AG04449 (cell line): ENCODE results near the gene RAB7B.

Experiments used
- CTCF ChIA-PET: fragments of 350-600 bp; formaldehyde crosslinking; extraction: SDS; loops from one replicate; lab custom pipeline; 2021; ENCODE audit warnings: antibody characterized with exemption; lab: Yijun Ruan, JAX
- POLR2A ChIA-PET: fragments of 400-600, 350-600 bp; formaldehyde crosslinking; extraction: SDS; loops from one replicate; lab custom pipeline; 2020; ENCODE audit warnings: antibody characterized with exemption, inconsistent platforms; lab: Yijun Ruan, JAX
- DNase-seq: peaks from one replicate; pipeline ENCODE4 v3.0.0-alpha.2; 2010; ENCODE audit warnings: low read depth, low spot score
- H3K4me3 ChIP-seq: 2 replicates; pipeline ENCODE4 v1.5.1; 2011; ENCODE audit warnings: low read depth, mild to moderate bottlenecking, control low read depth, low read length
- TF ChIP-seq, protein P1 (sequence below): IDR thresholded peaks from one replicate; pipeline ENCODE4 v1.5.1; 2011; ENCODE audit warnings: mild to moderate bottlenecking, moderate library complexity, low read length, control low read depth, inconsistent platforms; ENCODE audit not compliant: insufficient read depth; ENCODE audit errors: missing control alignments

The RAB7B gene

DNA sequence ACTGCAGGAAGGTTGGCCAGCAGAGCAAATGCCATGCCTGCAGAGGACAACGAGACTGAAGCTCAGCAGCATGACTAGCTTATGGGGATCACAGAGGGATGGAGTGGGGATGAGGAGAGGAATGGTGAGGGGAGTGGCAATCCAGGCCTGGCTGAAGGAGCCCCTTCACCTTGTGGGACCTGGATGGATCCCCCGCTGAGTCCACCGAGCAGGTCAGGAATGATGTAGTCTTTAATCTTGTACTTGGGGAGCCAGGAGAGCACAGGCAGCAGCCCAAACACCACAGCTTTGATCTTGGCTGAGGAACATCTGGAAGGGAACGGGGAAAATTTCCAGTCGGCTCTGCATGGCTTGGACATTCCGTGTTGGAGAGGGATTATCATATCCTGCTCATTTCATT, 70.4 kb downstream of the RAB7B start:
- TF ChIP-seq, protein P1, sequence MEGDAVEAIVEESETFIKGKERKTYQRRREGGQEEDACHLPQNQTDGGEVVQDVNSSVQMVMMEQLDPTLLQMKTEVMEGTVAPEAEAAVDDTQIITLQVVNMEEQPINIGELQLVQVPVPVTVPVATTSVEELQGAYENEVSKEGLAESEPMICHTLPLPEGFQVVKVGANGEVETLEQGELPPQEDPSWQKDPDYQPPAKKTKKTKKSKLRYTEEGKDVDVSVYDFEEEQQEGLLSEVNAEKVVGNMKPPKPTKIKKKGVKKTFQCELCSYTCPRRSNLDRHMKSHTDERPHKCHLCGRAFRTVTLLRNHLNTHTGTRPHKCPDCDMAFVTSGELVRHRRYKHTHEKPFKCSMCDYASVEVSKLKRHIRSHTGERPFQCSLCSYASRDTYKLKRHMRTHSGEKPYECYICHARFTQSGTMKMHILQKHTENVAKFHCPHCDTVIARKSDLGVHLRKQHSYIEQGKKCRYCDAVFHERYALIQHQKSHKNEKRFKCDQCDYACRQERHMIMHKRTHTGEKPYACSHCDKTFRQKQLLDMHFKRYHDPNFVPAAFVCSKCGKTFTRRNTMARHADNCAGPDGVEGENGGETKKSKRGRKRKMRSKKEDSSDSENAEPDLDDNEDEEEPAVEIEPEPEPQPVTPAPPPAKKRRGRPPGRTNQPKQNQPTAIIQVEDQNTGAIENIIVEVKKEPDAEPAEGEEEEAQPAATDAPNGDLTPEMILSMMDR, result no peak
- DNase-seq, result no peak
- CTCF ChIA-PET, result interaction anchor here (1.0 to 10.1 kb wide), 3 partner anchors 13 to 97 kb away, joined by 3 to 89 read pairs (median 17); no protein-coding TSS in a partner anchor
- POLR2A ChIA-PET, result no interaction called here
- no peak overlapping the region for H3K4me3 ChIP-seq

DNA sequence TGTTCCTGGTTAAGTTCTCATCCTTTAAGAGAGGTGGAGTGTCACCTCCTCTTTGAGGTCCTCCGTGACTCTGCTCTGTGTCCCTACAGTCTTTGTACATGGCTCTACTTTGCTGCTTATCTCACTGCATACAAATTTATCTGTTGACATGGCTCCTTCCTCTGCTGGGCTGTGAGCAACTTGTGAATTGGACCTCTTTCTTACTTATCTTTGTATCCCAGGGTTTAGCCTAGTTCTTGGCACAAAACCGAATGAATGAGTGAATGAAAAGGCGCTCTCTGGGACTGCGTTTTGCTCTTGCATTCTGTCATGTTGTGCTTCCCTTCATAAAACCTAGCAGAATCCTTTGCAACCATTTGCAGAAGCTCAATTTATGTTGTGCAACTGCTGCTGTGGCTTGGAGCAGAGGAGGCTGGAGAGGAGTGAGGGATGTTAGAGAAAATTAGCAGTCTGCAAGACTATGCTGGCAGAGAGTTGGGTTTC, 72.4 kb downstream of the RAB7B start:
- CTCF ChIA-PET, result interaction anchor here (10.1 to 19.9 kb wide), 2 partner anchors 11 to 51 kb away, joined by 89 to 992 read pairs; no protein-coding TSS in a partner anchor
- TF ChIP-seq, protein P1, result no peak
- DNase-seq, result no peak
- POLR2A ChIA-PET, result no interaction called here
- H3K4me3 ChIP-seq, result no peak overlapping the region

DNA sequence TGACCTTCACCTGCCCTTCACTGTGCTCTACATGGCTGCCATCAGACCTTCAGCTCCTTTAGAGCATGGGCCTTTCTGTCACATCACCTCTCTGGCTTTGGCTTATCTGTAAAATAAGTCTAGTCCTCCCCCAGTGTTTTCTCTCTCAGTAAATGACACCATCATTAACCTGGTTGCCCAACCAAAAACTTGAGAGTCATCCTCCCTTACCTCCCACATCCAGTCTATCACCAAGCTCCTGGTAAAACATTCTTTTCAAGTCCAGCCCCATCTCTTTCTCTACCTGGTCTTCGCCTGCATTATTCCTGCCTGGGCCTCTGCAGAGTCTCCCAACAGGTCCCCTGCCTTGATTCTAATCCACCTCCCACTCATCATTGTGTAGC, 73.0 kb downstream of the RAB7B start:
- no peak for DNase-seq
- POLR2A ChIA-PET, result no interaction called here
- TF ChIP-seq, protein P1, result no peak
- CTCF ChIA-PET, result interaction anchor here (10.1 to 19.9 kb wide), 2 partner anchors 11 to 52 kb away, joined by 89 to 992 read pairs; no protein-coding TSS in a partner anchor
- H3K4me3 ChIP-seq, result no peak overlapping the region

DNA sequence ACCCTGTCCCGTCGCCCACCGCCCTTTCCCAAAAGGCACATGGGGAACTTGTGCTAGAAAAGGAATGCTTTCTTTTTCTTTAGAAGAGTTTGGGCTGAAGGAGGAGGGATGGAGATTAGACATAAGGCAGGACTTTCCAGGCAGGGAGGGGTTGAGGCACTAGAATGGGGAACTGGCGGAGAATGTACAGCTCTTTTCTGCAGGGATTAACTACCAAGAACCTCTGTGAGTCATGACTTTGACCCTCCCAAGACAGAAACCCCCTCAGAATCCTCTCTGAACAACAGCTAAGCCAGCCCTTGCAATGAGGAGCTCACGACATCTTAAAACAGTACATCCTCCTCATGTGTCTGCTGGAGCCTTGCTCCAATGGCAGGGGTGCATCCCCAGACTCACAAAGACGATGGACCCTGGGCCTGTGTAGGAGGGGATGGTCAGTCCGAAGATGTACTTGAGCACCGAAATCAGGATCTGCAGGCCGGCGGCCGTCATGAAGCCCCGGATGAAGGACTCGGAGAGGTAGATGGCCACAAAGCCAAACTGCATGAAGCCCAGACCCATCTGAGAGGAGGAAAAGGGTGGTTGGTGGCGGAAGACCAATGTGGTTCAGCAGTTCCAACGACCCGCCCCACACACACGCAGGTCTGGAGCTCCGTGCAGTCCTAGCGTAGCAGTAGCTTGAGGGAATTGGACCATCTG, 73.5 kb downstream of the RAB7B start:
- TF ChIP-seq, protein P1, result no peak
- POLR2A ChIA-PET, result no interaction called here
- no peak overlapping the region for H3K4me3 ChIP-seq
- CTCF ChIA-PET, result interaction anchor here (10.1 to 19.9 kb wide), 2 partner anchors 10 to 52 kb away, joined by 89 to 992 read pairs; no protein-coding TSS in a partner anchor
- DNase-seq, result no peak

DNA sequence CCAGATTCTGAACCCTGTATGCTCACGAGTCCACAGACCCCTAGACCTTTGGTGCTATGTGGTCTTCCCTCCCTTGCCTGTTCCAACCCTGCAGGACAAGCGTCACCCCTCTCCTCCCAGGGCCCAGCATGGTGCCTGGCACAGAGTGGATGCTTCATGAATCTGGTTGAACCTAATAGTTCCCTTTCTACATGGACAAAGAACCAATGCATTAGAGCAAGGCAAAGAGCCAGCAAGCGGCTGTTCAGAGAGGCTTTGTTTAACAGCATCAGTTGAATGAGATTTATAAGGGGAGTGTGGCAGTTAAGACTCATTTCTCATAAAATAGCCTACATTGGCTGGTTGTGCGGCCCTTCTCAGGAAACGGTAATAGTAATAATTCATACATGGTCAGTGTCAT, 74.9 kb downstream of the RAB7B start:
- ChIA-PET POLR2A (no interaction called here), CTCF (interaction anchor here (10.1 to 19.9 kb wide), 2 partner anchors 9 to 54 kb away, joined by 89 to 992 read pairs; no protein-coding TSS in a partner anchor)
- DNase-seq, result no peak

DNA sequence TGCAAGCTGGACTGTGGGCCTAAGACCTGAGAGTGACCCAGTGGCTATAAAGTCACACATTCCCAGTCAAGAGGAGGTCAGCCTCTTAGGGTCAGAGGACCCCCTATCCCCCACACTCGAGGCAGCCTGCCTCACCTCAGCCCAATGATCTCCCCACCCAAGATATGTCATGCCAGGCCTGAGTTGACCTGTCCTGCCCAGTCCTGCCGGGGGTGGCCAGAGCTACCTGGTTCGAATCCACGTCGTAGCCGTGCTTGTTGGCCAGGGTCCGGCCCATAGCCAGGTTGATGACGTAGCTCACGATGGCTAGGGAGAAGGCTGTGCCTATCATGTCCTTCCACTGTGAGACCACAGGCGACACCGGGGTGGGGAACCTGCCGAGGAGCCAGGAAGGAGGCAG, 75.5 kb downstream of the RAB7B start:
- ChIA-PET CTCF (interaction anchor here (10.1 to 19.9 kb wide), 2 partner anchors 8 to 54 kb away, joined by 89 to 992 read pairs; no protein-coding TSS in a partner anchor), POLR2A (no interaction called here)
- no peak for DNase-seq
- TF ChIP-seq, protein P1, result no peak
- H3K4me3 ChIP-seq, result no peak overlapping the region

More for the DNA sequence above, 74.9 kb downstream of the RAB7B start:
- TF ChIP-seq, protein P1, result no peak
- no peak overlapping the region for H3K4me3 ChIP-seq
